ENCODE measurements around the gene MYEOV.

Gene MYEOV

GRCh38 chr11:69265911-69266510 is 27.9 kb upstream of the MYEOV start:
- no peak for DNase-seq (ENCODE audit: low spot score)

GRCh38 chr11:69267395-69267805 is 26.6 kb upstream of the MYEOV start:
- no peak for DNase-seq (ENCODE audit: low spot score)

GRCh38 chr11:69268911-69269310 is 25.0 kb upstream of the MYEOV start:
- no peak for DNase-seq (ENCODE audit: low spot score)

- no peak for DNase-seq (ENCODE audit: low spot score)
These were observed 24.6 kb upstream of the MYEOV start for GRCh38 chr11:69269388-69269787.

- DNase-seq (ENCODE audit: low spot score): no peak
These were observed 23.8 kb upstream of the MYEOV start for GRCh38 chr11:69269926-69270697.

GRCh38 chr11:69270941-69271340 is 23.0 kb upstream of the MYEOV start:
- DNase-seq (ENCODE audit: low spot score): no peak

GRCh38 chr11:69272055-69272454 is 21.9 kb upstream of the MYEOV start:
- no peak for DNase-seq (ENCODE audit: low spot score)

- DNase-seq (ENCODE audit: low spot score): no peak
These were observed 21.0 kb upstream of the MYEOV start for GRCh38 chr11:69272831-69273485.

GRCh38 chr11:69273571-69273970 is 20.4 kb upstream of the MYEOV start:
- DNase-seq (ENCODE audit: low spot score): no peak

- DNase-seq (ENCODE audit: low spot score): no peak
These were observed 19.4 kb upstream of the MYEOV start for GRCh38 chr11:69274531-69275016.

GRCh38 chr11:69275178-69275577 is 18.8 kb upstream of the MYEOV start:
- no peak for DNase-seq (ENCODE audit: low spot score)

- no peak for DNase-seq (ENCODE audit: low spot score)
These were observed 17.8 kb upstream of the MYEOV start for GRCh38 chr11:69276165-69276564.

- DNase-seq (ENCODE audit: low spot score): no peak
These were observed 16.7 kb upstream of the MYEOV start for GRCh38 chr11:69277074-69277809.

- no peak for DNase-seq (ENCODE audit: low spot score)
These were observed 15.7 kb upstream of the MYEOV start for GRCh38 chr11:69278091-69278867.

GRCh38 chr11:69280451-69280850 is 13.5 kb upstream of the MYEOV start:
- DNase-seq (ENCODE audit: low spot score): no peak

- no peak for DNase-seq (ENCODE audit: low spot score)
These were observed 13.0 kb upstream of the MYEOV start for GRCh38 chr11:69280994-69281393.

GRCh38 chr11:69283446-69283845 is 10.5 kb upstream of the MYEOV start:
- no peak for DNase-seq (ENCODE audit: low spot score)

GRCh38 chr11:69284081-69284511 is 9.9 kb upstream of the MYEOV start:
- no peak for DNase-seq (ENCODE audit: low spot score)

GRCh38 chr11:69285091-69285490 is 8.9 kb upstream of the MYEOV start:
- no peak for DNase-seq (ENCODE audit: low spot score)

- DNase-seq (ENCODE audit: low spot score): no peak
These were observed 8.2 kb upstream of the MYEOV start for GRCh38 chr11:69285766-69286165.
